GM12864 (cell line): ENCODE results near the gene CHD1.

Experiments used
- DNase-seq: peaks from one replicate; pipeline ENCODE4 v3.0.0-alpha.2; 2011; ENCODE audit warnings: low read depth
- H3K4me3 ChIP-seq: 2 replicates; pipeline ENCODE4 v1.5.1; 2011; ENCODE audit warnings: mild to moderate bottlenecking, low read depth, low read length, control low read depth
- TF ChIP-seq, protein P1 (sequence below): IDR thresholded peaks from 2 replicates; pipeline ENCODE4 v1.5.1; 2011; ENCODE audit warnings: low read depth, mild to moderate bottlenecking, moderate library complexity, low read length, control low read depth, inconsistent platforms; ENCODE audit errors: missing control alignments

Gene CHD1

DNA sequence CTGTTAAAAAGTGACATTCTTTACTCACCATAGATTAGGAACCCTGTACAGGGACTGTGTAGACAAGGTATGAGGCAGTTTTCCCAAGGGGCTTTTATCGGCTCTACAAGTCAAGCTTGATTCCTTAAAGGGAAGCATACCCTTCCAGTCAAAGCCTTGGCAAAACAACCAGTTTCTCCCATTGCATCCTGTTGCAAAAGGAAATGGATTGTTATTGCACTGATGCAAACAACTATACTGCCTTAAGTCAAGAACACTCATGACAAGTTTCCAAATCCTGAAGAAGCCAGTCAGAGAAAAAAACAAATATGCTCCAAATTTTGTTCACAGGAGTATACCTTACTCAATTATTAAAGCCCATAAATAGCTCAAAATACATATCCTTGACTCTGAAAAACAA, 87.9 kb downstream of the CHD1 start:
- DNase-seq, result no peak
- TF ChIP-seq, protein P1, sequence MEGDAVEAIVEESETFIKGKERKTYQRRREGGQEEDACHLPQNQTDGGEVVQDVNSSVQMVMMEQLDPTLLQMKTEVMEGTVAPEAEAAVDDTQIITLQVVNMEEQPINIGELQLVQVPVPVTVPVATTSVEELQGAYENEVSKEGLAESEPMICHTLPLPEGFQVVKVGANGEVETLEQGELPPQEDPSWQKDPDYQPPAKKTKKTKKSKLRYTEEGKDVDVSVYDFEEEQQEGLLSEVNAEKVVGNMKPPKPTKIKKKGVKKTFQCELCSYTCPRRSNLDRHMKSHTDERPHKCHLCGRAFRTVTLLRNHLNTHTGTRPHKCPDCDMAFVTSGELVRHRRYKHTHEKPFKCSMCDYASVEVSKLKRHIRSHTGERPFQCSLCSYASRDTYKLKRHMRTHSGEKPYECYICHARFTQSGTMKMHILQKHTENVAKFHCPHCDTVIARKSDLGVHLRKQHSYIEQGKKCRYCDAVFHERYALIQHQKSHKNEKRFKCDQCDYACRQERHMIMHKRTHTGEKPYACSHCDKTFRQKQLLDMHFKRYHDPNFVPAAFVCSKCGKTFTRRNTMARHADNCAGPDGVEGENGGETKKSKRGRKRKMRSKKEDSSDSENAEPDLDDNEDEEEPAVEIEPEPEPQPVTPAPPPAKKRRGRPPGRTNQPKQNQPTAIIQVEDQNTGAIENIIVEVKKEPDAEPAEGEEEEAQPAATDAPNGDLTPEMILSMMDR, result no peak
- H3K4me3 ChIP-seq, result no peak overlapping the region

- no peak overlapping the region for H3K4me3 ChIP-seq
- DNase-seq, result no peak
- TF ChIP-seq, protein P1, result peak; percentile 19
Measured at GRCh38 chr5:98839469-98840383, 89.1 kb downstream of the CHD1 start.

DNA sequence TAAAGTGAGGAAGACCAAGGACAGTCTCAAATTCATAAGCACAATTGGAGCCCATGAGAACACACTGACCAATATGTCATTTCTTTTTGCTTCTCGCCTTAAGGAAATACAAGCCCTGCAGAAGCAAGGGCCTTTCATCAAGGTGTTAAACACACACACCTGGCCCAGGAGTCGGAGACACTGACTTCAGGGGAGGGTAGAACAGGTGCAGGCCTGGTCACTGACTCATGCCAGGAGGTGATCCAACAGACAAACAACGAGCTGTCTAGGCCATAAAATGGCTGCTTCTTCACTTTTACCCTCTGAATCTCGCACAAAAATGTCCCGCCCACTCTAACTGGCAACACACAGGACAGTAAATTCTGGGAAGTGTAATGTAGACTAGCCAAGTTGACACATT, 92.6 kb downstream of the CHD1 start:
- no peak for DNase-seq
- H3K4me3 ChIP-seq, result no peak overlapping the region
- TF ChIP-seq, protein P1, result no peak

- TF ChIP-seq, protein P1, result no peak
- DNase-seq, result no peak
- no peak overlapping the region for H3K4me3 ChIP-seq
Measured at GRCh38 chr5:98827588-98828284, 101.1 kb downstream of the CHD1 start.

DNA sequence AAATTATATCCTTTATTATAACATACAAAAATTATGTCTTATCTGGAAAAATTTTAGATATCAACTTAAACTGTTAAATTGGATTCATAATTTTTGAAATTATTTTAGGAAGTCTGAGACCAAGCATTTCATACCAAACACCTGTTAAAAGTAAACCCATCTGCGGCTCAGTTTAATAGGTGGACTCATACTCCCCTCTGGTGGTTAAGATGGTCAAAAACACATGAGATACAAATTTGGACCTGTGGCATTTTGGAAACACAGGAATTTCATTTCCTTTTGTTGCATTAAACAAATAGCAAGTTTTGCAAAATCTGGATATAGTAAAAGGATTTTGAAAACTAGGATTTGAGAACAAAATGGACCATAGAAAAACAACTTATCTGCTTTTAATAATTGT, 101.6 kb downstream of the CHD1 start:
- DNase-seq, result no peak
- TF ChIP-seq, protein P1, result peak; percentile 40
- H3K4me3 ChIP-seq, result no peak overlapping the region

- TF ChIP-seq, protein P1, result no peak
- no peak overlapping the region for H3K4me3 ChIP-seq
Measured at GRCh38 chr5:98825582-98826375, 103.0 kb downstream of the CHD1 start.

More at GRCh38 chr5:98825582-98826375, 103.0 kb downstream of the CHD1 start:
- no peak for DNase-seq
